Stimulated activated CD8-positive, alpha-beta memory T cell treated with anti-CD3 and anti-CD28 coated beads, Interleukin-2, amount 100 ng/mL, for 1 hour (primary cell): ENCODE data around the gene NAALADL2.
"Not testable (repeated sequence)": the region's sequence is repeated elsewhere in the genome, so short reads cannot be mapped to it uniquely, and the experiment has no call there.

Experiments
- DNase-seq, 2 donors: peaks; one replicate each; pipeline ENCODE4 v3.0.0-alpha.2; 2020; ENCODE audit warnings: low read depth in 2 of 2

NAALADL2 gene

GRCh38 chr3:175479175-175479574 lies 620.0 kb downstream of the NAALADL2 start:
- DNase-seq: no peak

GRCh38 chr3:175479800-175480199 lies 620.7 kb downstream of the NAALADL2 start:
- DNase-seq: no peak

DNA sequence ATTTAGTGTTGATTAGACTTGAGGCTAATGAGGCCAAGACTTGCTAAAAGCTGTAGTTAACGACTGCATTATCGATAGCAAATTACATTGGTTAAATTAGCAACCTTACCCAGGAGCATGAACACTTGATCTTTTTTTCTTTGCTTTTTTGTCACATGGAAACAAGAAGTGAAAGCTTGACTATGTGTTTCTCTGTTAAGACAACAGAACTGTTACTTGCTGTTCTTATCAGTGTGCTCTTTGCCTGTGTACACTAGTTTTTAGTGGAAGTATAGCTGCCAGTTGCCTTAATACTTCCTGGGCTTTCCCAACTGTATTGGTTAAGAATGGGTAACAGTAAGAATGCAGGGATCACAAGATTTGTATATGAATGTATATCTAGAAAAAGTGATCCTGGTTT lies 625.5 kb downstream of the NAALADL2 start:
- DNase-seq: no peak

GRCh38 chr3:175485436-175485835 lies 626.3 kb downstream of the NAALADL2 start:
- DNase-seq: no peak

- DNase-seq: no peak
Observed at GRCh38 chr3:175486255-175486654, 627.1 kb downstream of the NAALADL2 start.

- no peak for DNase-seq
Observed at GRCh38 chr3:175489406-175489805, 630.3 kb downstream of the NAALADL2 start.

GRCh38 chr3:175493301-175493700 lies 634.2 kb downstream of the NAALADL2 start:
- no peak for DNase-seq

- no peak for DNase-seq
Observed at GRCh38 chr3:175495331-175495730, 636.2 kb downstream of the NAALADL2 start.

GRCh38 chr3:175502155-175502554 lies 643.0 kb downstream of the NAALADL2 start:
- no peak for DNase-seq

DNA sequence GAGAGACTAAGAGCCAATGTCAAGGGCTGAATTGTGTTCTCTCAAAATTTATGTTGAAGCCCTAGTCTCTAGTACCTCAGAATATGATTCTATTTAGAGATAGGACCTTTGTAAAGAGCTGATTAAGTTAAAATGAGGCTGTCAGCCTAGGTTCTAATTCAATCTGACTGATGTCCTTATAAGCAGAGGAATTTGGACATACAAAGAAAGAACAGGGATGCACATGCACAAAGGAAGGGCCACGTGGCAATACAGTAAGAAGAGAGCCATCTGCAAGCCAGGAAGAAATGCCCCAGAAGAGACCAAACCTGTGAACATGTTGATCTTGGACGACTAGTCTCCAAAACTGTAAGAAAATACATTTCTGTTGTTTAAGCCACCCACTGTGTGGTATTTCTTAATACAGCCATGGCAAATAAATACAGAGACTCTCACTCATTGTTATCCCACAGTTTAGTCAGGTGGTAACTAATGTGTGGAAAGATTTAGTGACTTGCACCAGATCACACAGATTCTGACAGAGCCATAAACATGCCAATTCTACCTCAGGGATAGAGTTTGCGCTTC lies 652.2 kb downstream of the NAALADL2 start:
- DNase-seq: no peak

GRCh38 chr3:175512700-175513099 lies 653.6 kb downstream of the NAALADL2 start:
- DNase-seq: no peak

DNA sequence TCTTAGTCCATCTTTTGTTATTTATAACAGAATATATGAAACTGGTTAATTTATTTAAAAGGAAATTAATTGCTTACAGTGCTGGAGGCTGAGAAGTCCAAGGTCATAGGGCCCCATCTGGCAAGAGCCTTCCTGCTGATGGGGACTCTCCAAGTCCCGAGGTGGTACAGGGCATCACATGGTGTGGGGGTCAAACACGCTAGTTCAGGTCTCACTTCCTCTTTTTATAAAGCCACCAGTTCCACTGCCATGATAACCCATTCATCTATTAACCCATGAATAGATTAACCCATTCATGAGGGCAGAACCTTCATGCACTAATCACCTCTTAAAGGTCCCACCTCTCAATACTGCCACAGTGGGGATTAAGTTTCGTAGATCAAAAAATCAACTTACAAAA lies 659.3 kb downstream of the NAALADL2 start:
- DNase-seq: no peak

DNA sequence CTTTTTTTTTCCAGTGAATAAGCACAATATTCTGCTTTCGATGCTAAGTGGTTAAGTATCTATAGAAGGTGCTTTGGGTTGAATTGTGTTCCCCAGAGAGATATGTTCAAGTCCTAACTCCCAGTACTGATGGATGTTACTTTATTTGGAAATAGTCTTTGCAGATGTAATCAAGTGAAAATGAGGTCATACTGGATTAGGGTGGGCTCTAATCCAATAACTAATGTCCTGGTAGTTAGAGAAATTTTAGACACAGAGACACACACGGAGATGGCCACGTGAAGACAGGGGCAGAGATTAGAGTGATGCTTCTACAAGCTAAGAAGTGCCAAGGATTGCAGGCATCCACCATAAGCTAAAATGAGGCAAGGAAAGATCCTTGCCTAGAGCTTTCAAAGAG lies 662.3 kb downstream of the NAALADL2 start:
- no peak for DNase-seq

DNA sequence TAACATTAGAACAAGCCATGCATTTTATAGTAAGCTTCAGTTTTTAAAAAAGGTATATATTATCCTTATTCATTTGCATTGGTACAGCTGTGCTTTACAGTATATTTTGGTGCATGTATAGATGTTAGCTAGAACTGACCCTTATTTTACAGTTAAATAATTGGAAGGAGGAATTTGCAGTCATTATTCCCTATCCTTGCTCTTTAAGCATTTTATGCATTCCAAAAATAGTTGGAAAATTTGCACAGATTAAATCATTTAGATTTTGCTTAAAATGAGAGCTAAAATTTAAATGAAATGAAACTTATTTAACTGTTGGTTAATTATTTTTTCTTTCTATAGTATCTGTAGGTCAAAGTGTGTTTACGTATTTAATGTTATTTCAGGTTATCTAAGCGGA lies 667.1 kb downstream of the NAALADL2 start:
- DNase-seq: no peak

DNA sequence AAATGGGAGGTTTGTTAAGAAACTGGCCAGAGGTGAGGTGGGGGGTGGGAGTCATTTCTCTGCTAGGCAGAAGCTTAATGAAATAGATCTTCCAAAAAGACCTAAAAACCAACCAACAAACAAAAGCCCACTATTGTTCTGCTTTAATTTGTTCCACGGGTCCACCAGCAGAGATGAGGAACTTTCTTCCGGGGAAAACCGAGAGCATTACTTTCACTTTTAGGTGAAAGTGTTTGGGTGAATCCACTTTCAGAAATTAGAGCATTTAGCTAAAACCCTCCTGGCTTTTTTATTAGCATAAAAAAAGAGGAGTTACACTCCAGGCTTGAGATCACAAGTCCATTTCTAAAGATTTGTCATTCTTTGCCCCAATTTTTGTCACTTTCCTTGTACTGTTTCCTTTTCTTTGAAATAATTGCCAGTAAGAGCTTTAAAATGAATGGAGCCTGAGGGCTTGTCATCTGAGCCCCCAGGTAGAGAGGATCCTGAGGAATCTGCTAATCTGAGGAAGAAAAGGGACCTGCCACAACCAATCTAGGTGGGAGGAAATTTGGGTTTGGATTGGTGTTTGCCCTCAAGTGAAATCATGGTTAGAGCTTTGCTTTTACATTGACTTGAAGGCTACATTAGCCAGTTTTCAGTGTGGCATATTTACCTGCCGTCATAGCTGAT lies 667.6 kb downstream of the NAALADL2 start:
- no peak for DNase-seq

DNA sequence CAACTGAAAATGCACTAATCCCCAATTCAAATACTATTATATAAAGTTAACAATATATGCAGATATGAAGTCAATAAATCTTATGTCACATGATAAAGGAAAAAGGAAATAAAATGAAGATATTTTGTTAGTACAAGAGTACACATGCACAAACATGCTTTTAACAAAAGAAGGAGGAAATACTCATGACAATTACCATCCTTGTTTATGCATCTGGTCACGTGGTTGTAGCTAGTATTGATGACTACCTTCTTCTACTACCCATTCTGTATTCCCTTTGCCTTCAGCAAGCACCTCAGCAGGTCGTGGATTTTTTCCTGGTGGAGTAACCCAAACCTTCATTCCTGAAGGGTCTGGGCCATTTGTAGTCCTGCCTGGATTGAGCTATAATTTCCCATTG lies 669.6 kb downstream of the NAALADL2 start:
- DNase-seq: not testable (repeated sequence)

DNA sequence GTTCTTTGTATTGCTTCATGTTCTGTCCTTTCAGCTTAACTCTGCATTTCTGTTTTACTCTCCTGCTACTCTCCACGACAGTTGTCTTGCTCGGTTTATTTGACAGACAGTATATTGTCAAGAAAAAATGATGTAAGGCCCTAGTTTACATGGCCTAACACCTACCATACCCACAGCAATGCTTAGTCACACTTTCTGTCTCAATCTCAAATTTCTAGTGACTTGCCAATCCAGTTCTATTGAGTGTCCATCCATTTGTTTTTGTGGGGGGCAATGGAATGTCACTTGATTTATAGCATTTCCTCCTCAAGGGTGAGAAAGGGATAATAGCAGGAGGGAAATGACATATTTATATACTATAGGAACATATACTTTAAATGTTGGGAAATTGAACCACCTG lies 676.2 kb downstream of the NAALADL2 start:
- no peak for DNase-seq

DNA sequence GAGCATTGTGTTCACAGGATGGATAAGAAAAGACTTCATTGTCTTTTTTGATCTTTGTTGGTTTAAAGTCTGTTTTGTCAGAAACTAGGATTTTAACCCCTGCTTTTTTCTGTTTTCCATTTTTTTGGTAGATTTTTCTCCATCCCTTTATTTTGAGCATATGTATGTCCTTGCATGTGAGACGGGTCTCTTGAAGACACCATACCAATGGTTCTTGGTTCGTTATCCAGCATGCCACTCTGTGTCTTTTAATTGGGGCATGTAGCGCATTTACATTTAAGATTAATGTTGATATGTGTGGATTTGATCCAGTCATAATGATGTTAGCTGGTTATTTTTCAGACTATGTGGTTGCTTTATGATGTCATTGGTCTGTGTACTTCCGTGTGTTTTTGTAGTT lies 687.0 kb downstream of the NAALADL2 start:
- DNase-seq: no peak

GRCh38 chr3:175552929-175553328 lies 693.8 kb downstream of the NAALADL2 start:
- DNase-seq: no peak

DNA sequence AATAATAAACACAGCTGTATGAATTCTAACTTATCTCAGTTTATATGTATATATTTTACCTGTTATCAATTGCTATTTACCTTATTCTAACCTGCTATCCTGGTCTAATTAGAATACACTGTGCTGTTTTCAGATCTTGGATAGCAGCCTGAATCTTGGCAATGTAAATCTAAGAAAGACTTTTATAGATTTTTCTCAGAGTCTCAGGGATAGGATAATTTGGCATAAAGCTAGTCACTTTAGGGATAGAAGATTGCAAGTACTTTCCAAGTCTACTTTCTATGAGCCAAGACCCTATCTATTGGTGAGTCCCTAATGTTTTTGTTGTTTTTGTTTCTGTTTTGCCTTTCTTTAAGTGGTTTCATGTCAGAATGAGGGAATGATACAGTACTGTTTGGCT lies 695.7 kb downstream of the NAALADL2 start:
- no peak for DNase-seq

GRCh38 chr3:175558261-175558660 lies 699.1 kb downstream of the NAALADL2 start:
- DNase-seq: no peak

GRCh38 chr3:175564363-175564762 lies 705.2 kb downstream of the NAALADL2 start:
- DNase-seq: no peak

- DNase-seq: no peak
Observed at GRCh38 chr3:175571096-175571495, 712.0 kb downstream of the NAALADL2 start.

DNA sequence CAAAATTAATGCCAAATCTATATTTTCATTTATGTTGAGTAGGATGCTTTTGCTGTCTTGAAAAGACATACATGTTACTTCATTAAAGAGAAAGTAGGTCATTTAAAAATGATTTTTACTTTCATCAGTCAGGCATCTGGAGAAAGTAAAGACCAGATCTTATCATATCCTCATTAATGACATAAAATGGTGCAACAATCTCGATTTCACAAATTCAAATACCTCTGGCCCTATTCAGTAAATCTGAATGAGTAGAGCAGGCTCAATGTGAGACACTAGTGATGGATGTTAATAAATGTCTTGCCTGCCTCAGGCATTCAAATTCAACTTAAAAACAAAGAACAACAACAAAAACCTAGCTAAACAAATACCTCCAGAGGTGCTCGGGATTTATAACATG lies 714.1 kb downstream of the NAALADL2 start:
- no peak for DNase-seq
